AG08396 (cell line): Measurements from ENCODE around the gene FAM216A.

Source experiments
- DNase-seq: peaks from one replicate; pipeline ENCODE4 v3.0.0; 2012; ENCODE audit warnings: low spot score, mixed read lengths

FAM216A gene

GRCh38 chr12:110538869-110539622 is 70.4 kb downstream of the FAM216A start:
- DNase-seq, result no peak
